A673 (cell line): ENCODE measurements around the gene MAS1L. TPM values are rescaled to one million over a fixed set of nuclear protein-coding genes. Genes with fewer than 3 reads are reported as not detected.

Experiments
- BruUV-seq: library from RNA; stranded (reverse); fragments of 400-500 nt; replicated peaks from 2 replicates; lab custom pipeline; 2021; lab: Mats Ljungman, UMichigan
- CTCF ChIA-PET: fragments of 300-600 bp; sonication (Branson Sonifier 250); formaldehyde crosslinking; loops from one replicate; lab custom pipeline; 2022; ENCODE audit warnings: antibody characterized with exemption; lab: Charles Lee
- POLR2A ChIA-PET: fragments of 300-600 bp; sonication (Branson Sonifier 250); formaldehyde crosslinking; loops from one replicate; lab custom pipeline; 2022; ENCODE audit warnings: antibody characterized with exemption; ENCODE audit not compliant: low non-redundant PET; lab: Charles Lee
- DNase-seq: peaks from one replicate; pipeline ENCODE4 v3.0.0-alpha.2; 2015; ENCODE audit warnings: low spot score
- H3K27ac ChIP-seq: fragments of 200-600 bp; sonication (generic); 2 replicates; pipeline ENCODE4 v1.5.1; 2016; ENCODE audit warnings: mixed run types, low read depth, mild to moderate bottlenecking, mixed read lengths, antibody characterized with exemption, low read length; ENCODE audit not compliant: poor library complexity, severe bottlenecking
- H3K27me3 ChIP-seq: fragments of 200-600 bp; sonication (generic); replicated peaks from 2 replicates; pipeline ENCODE4 v1.6.1; 2017; ENCODE audit warnings: mixed run types, low read depth, mild to moderate bottlenecking, mixed read lengths, antibody characterized with exemption, low read length; ENCODE audit not compliant: insufficient read depth, poor library complexity
- H3K36me3 ChIP-seq: fragments of 200-600 bp; sonication (generic); 2 replicates; pipeline ENCODE4 v1.6.1; 2016; ENCODE audit warnings: mixed run types, mild to moderate bottlenecking, mixed read lengths, antibody characterized with exemption, low read length; ENCODE audit not compliant: insufficient read depth, poor library complexity, severe bottlenecking
- H3K4me1 ChIP-seq: fragments of 200-600 bp; sonication (generic); 2 replicates; pipeline ENCODE4 v1.6.1; 2017; ENCODE audit warnings: mixed run types, mild to moderate bottlenecking, mixed read lengths, antibody characterized with exemption, low read length; ENCODE audit not compliant: insufficient read depth, poor library complexity, severe bottlenecking
- H3K4me3 ChIP-seq: fragments of 200-600 bp; sonication (generic); 2 replicates; pipeline ENCODE4 v1.5.1; 2016; ENCODE audit warnings: low read depth, mixed run types, mild to moderate bottlenecking, mixed read lengths, low read length; ENCODE audit not compliant: poor library complexity, severe bottlenecking
- H3K9me3 ChIP-seq: fragments of 200-600 bp; sonication (generic); 2 replicates; pipeline ENCODE4 v1.6.1; 2016; ENCODE audit warnings: mixed run types, low read depth, mild to moderate bottlenecking, mixed read lengths, antibody characterized with exemption, low read length; ENCODE audit not compliant: poor library complexity, severe bottlenecking
- CTCF ChIP-seq: fragments of 300-800, 200-600 bp; sonication (generic); conservative IDR thresholded peaks from 2 replicates; pipeline ENCODE4 v1.5.1; 2017; ENCODE audit warnings: low read depth, mild to moderate bottlenecking, antibody characterized with exemption, low read length, moderate library complexity, mixed read lengths
- EZH2 ChIP-seq: fragments of 200-600 bp; sonication (generic); IDR thresholded peaks from 2 replicates; pipeline ENCODE4 v1.6.1; 2017; ENCODE audit warnings: borderline replicate concordance, low read depth, mild to moderate bottlenecking, mixed read lengths, antibody characterized with exemption, low read length; ENCODE audit not compliant: poor library complexity, severe bottlenecking
- intact Hi-C: fragments of 100-400 bp; cut with micrococcal nuclease; formaldehyde crosslinking; loops from one replicate; pipeline ENCODE4 v1.10.0; 2022; ENCODE audit not compliant: unreplicated experiment
- total RNA-seq: library from RNA; stranded (reverse); gene quantifications from 2 replicates; pipeline ENCODE4 v1.2.3, GENCODE V29; 2021

The MAS1L gene
- total RNA-seq, 1 experiment from 2014 or later = not detected

DNA sequence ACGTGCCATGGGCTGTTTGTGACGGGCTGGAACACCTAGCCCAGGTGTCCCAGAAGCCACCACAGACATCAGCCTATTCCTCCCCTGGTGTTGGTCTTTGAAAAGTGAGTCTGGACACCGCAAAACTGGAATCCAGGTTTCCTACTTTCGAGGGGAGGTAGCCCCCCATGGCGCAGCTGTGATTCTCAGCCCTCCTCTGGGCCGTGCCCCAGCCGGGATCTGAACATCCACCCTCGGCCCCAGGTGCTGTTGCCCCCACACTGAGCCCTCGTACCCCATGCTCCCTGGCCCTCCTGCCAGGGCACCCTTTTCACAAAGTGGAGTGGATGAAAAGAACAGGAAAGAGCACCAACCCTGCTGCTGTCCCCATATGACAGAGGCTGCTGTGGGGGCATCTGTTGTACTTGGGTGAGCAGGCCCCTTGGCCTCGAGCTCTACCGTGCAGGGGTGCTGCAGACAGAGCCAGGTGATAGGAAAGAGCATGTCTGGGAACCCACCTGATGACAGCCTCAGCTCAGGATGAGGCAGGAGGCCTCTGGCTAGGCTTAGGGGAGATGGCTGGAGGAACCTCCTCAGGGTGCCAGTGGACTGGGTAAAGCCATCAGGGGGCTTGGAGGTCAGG, 18.8 kb upstream of the MAS1L start:
- intact Hi-C loops = no loop called here
- DNase-seq = no peak
- ChIA-PET CTCF (no interaction called here), POLR2A (no interaction called here)
- no TSS peak for BruUV-seq
- TF ChIP-seq EZH2 = no peak
- no peaks in the 10 kb centered on the region for H3K4me1 ChIP-seq
- no peaks in the 10 kb centered on the region for H3K36me3 ChIP-seq
- H3K9me3 ChIP-seq = no peaks in the 10 kb centered on the region
- no peak overlapping the region for H3K27ac ChIP-seq
- peaks cover 7% of the 10 kb centered on the region for H3K27me3 ChIP-seq
- H3K4me3 ChIP-seq = no peak overlapping the region

DNA sequence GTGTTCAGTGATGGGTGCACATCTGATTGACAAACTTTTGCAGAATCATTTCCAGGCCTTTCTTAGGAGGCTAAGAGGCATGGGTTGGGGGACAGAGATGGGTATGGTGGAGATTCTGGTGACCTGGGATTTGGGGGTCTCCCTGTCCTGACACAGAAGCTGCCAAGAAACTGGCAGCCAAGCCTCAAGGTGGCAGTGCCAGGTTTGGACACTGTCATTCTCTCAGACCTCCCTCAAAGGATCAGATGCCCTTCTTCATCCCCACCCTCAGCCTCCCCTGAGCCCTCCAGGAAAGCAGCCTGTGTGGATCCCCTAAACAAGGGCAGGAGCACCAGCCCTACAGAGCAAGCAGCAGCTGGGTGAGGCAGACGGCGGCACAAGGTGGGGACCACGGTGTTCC, 18.1 kb upstream of the MAS1L start:
- ChIA-PET POLR2A (no interaction called here), CTCF (no interaction called here)

GRCh38 chr6:29504961-29505360, 17.2 kb upstream of the MAS1L start:
- no TSS peak for BruUV-seq
- ChIA-PET POLR2A (no interaction called here), CTCF (interaction anchor here (0.6 kb wide), 1 partner anchor 82 kb away, joined by 3 read pairs; no protein-coding TSS in a partner anchor)
- H3K27me3 ChIP-seq = peaks cover 9% of the 10 kb centered on the region
- no peaks in the 10 kb centered on the region for H3K9me3 ChIP-seq
- no peaks in the 10 kb centered on the region for H3K36me3 ChIP-seq
- H3K27ac ChIP-seq = no peak overlapping the region
- DNase-seq = no peak
- TF ChIP-seq EZH2 (no peak), CTCF (no peak)
- no peak overlapping the region for H3K4me3 ChIP-seq
- intact Hi-C loops = no loop called here
- no peaks in the 10 kb centered on the region for H3K4me1 ChIP-seq

More for the DNA sequence above, 18.1 kb upstream of the MAS1L start:
- no peak for TF ChIP-seq EZH2
- TF ChIP-seq CTCF = no peak
- no peak for DNase-seq
- Histone ChIP-seq H3K27me3 (peaks cover 7% of the 10 kb centered on the region), H3K4me3 (no peak overlapping the region), H3K4me1 (no peaks in the 10 kb centered on the region), H3K9me3 (no peaks in the 10 kb centered on the region), H3K27ac (no peak overlapping the region), H3K36me3 (no peaks in the 10 kb centered on the region)
- intact Hi-C loops = no loop called here
- BruUV-seq = no TSS peak

DNA sequence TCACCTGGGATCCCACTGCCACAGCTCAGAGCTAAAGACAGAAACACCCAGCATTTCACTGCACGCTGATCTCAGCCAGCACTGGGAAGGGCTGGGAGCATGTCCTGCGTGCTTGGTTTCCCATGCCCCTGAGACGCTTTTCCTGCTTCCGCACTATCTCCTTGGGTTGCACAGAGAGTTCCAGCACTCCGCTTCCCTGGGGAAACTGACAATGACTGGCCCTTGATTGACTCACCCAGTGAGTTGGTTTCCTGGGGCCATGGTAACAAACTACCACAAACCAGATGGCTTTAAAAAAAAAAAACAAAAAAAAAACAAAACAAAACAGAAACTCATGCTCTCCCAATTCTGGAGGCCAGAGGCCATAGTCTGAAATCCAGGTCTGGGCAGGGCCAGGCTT, 14.8 kb upstream of the MAS1L start:
- no peaks in the 10 kb centered on the region for H3K9me3 ChIP-seq
- no peak overlapping the region for H3K27ac ChIP-seq
- CTCF ChIA-PET = no interaction called here
- intact Hi-C loops = no loop called here
- POLR2A ChIA-PET = interaction anchor here (0.9 kb wide), 1 partner anchor 692 kb away, joined by 3 read pairs; no protein-coding TSS in a partner anchor
- BruUV-seq = no TSS peak
- no peak overlapping the region for H3K4me3 ChIP-seq
- H3K4me1 ChIP-seq = no peaks in the 10 kb centered on the region
- no peaks in the 10 kb centered on the region for H3K36me3 ChIP-seq
- no peak for DNase-seq
- peaks cover 28% of the 10 kb centered on the region for H3K27me3 ChIP-seq
- TF ChIP-seq EZH2 (no peak), CTCF (no peak)
